Prostate gland (tissue), 2 donors: ENCODE measurements around the gene TNS1. TPM values are rescaled to one million over a fixed set of nuclear protein-coding genes. Genes with fewer than 3 reads are reported as not detected.

Experiments used
- DNase-seq: peaks from one replicate; pipeline ENCODE4 v3.0.0-alpha.2; 2019; ENCODE audit warnings: low spot score
- H3K27ac ChIP-seq, 2 donors: fragments of 200-600 bp; sonication (generic); 2 replicates each; pipeline ENCODE4 v1.5.1; 2017 to 2019
- H3K27me3 ChIP-seq: fragments of 200-600 bp; sonication (generic); replicated peaks from 2 replicates; pipeline ENCODE4 v1.5.1; 2019; ENCODE audit not compliant: insufficient read depth
- H3K36me3 ChIP-seq, 2 donors: fragments of 200-600 bp; sonication (generic); 1 replicate in 1 of 2; 2 replicates in 1 of 2; pipeline versions ENCODE4 v1.5.1 to v1.8.1; 2017 to 2019
- H3K4me1 ChIP-seq: fragments of 200-600 bp; sonication (generic); replicated peaks from 2 replicates; pipeline ENCODE4 v1.5.1; 2019
- H3K4me3 ChIP-seq, 2 donors: fragments of 200-600 bp; sonication (generic); 2 replicates each; pipeline ENCODE4 v1.5.1; 2017 to 2019
- H3K9me3 ChIP-seq: fragments of 200-600 bp; sonication (generic); 2 replicates; pipeline ENCODE4 v1.5.1; 2017
- POLR2A ChIP-seq: fragments of 450-650 bp; IDR thresholded peaks from one replicate; pipeline ENCODE4 v1.6.1; 2016; ENCODE audit warnings: antibody characterized with exemption, mild to moderate bottlenecking
- POLR2AphosphoS5 ChIP-seq: sonication (generic); formaldehyde crosslinking; IDR thresholded peaks from one replicate; pipeline ENCODE4 v1.6.1; 2017; ENCODE audit warnings: antibody characterized with exemption
- WGBS: methylation state at CpG from one replicate; pipeline ENCODE4 v1.1.5; 2018; 5-methylcytosine and 5-hydroxymethylcytosine counted together
- intact Hi-C: fragments of 100-400 bp; cut with DNase I; formaldehyde crosslinking; loops from one replicate; pipeline ENCODE4 v1.14.2; 2022
- total RNA-seq, 2 donors: library from RNA; depleted of rRNA; stranded (reverse); fragments of >200 nt; gene quantifications; one replicate each; pipeline ENCODE4 v1.1.0, GENCODE V29; 2016
- TF ChIP-seq, protein P1 (sequence below), 4 experiments: fragments of 200-600 bp in 2 of 4; fragments of 450-650 bp in 2 of 4; sonication (generic) in 2 of 4; IDR thresholded peaks; 1 replicate in 3 of 4; 2 replicates in 1 of 4; pipeline ENCODE4 v1.5.1; 2016 to 2019; ENCODE audit warnings: antibody characterized with exemption in 4 of 4, mild to moderate bottlenecking in 2 of 4, moderate library complexity in 2 of 4

TNS1 gene
- total RNA-seq, 2 donors from 2014 or later: 238 to 659 TPM

DNA sequence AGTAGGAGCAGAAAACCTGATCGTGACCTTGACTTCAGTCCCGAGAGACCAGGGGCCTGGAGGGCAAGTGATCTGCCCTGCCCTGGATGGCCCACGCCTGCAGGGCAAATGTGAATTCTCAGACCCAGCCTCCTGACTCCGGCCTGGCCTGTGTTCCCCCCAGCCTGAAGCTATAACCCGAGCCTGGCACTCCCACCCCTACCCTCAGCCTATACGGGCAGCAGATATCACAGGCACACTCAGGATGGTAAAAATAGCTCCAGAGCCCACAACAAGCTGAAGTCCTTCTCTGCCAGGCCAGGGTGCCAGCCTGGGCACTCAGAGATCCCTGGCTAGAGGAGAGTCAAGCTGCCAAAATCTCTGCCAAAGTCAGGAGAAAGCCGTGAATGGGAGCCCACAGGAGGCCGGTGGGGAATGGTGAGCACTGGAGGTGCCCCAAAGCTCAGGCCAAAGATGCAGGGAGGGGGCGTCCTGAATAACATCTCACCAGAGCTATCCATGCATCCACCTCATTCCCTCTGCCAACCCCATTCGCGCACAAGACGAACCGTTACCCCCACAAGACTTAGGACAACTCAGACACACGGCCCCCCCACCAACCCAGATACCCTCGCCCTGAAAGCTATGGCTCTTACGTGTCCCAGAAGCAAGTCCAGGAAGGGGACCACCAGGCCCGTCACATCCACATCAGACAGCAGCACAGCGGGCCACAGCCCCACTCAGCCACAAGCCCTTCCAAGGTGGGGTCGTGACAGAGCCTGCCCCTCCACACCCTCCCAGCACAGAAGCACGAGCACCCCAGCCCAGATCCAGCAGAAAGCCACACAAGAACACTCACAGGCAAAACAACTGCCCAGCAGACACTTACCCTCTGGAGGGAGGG lies 144.9 kb downstream of the TNS1 start:
- H3K4me1 ChIP-seq: no peaks in the 10 kb centered on the region
- DNase-seq: no peak
- no peaks in the 10 kb centered on the region for H3K27me3 ChIP-seq
- H3K9me3 ChIP-seq: no peaks in the 10 kb centered on the region
- intact Hi-C loops: no loop called here
- H3K4me3 ChIP-seq: no peak overlapping the region
- no peaks in the 10 kb centered on the region for H3K36me3 ChIP-seq
- 53% methylated on average over 20 of the region's 20 CpGs for WGBS
- peak overlapping the region in 1 of 2 donors; percentile 34 for H3K27ac ChIP-seq
- no peak for TF ChIP-seq POLR2AphosphoS5
- TF ChIP-seq, protein P1, sequence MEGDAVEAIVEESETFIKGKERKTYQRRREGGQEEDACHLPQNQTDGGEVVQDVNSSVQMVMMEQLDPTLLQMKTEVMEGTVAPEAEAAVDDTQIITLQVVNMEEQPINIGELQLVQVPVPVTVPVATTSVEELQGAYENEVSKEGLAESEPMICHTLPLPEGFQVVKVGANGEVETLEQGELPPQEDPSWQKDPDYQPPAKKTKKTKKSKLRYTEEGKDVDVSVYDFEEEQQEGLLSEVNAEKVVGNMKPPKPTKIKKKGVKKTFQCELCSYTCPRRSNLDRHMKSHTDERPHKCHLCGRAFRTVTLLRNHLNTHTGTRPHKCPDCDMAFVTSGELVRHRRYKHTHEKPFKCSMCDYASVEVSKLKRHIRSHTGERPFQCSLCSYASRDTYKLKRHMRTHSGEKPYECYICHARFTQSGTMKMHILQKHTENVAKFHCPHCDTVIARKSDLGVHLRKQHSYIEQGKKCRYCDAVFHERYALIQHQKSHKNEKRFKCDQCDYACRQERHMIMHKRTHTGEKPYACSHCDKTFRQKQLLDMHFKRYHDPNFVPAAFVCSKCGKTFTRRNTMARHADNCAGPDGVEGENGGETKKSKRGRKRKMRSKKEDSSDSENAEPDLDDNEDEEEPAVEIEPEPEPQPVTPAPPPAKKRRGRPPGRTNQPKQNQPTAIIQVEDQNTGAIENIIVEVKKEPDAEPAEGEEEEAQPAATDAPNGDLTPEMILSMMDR (IDR thresholded peaks at IDR 0.05): no peak
- TF ChIP-seq POLR2A: no peak

GRCh38 chr2:217856871-217857270 lies 145.9 kb downstream of the TNS1 start:
- intact Hi-C loops: no loop called here
- H3K36me3 ChIP-seq: no peaks in the 10 kb centered on the region
- H3K4me3 ChIP-seq: no peak overlapping the region

GRCh38 chr2:217856159-217856558 lies 146.6 kb downstream of the TNS1 start:
- Histone ChIP-seq H3K27ac (no peak overlapping the region), H3K9me3 (no peaks in the 10 kb centered on the region), H3K4me1 (no peaks in the 10 kb centered on the region), H3K4me3 (no peak overlapping the region), H3K27me3 (no peaks in the 10 kb centered on the region), H3K36me3 (no peaks in the 10 kb centered on the region)
- intact Hi-C loops: no loop called here
- TF ChIP-seq POLR2A (no peak), POLR2AphosphoS5 (no peak)
- TF ChIP-seq, protein P1 (IDR thresholded peaks at IDR 0.05): no peak
- WGBS: 69% methylated on average over 1 of the region's 6 CpGs
- no peak for DNase-seq

More at GRCh38 chr2:217856871-217857270, 145.9 kb downstream of the TNS1 start:
- no peaks in the 10 kb centered on the region for H3K4me1 ChIP-seq
- 46% methylated on average over 4 of the region's 4 CpGs for WGBS
- TF ChIP-seq POLR2A: no peak
- TF ChIP-seq POLR2AphosphoS5: no peak
- H3K27ac ChIP-seq: no peak overlapping the region
- no peak for DNase-seq
- no peaks in the 10 kb centered on the region for H3K9me3 ChIP-seq
- no peaks in the 10 kb centered on the region for H3K27me3 ChIP-seq

DNA sequence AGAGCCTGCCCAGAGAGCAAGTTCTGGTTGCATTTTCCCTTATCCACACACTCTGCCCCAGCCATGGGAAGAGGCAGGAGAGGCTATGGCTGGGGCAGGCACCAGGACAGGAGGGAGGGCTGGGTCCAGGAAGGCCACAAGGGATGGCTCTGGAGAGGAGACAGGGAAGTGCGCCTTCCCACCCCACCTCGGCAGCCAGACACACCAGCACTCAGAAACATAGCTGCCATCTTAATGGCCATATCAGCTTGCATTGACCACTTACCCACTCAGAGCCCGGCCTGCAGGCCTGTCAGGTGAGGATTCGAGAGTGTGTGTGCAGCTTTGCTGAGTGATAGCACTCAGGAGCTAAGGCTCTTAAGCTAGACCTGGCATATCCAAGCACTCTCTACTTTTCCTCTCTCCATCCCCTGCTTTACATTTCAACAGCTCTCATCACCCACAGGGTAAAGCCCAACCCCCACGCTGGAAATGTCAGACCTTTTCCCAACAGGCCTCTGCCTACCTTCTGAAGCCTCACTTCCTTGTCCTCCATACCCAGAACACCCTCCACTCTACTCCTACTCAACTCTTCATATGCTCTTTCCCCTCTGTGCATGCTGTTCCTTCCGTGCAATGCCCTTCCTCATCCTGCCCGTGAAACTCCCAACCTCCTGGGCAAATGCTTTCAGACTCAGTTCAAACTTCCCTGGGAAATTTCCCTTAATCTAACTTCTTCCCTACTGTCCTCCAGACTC lies 147.9 kb downstream of the TNS1 start:
- intact Hi-C loops: no loop called here
- no peak for DNase-seq
- Histone ChIP-seq H3K4me3 (no peak overlapping the region), H3K9me3 (no peaks in the 10 kb centered on the region), H3K4me1 (peaks cover under 1% of the 10 kb centered on the region), H3K27me3 (no peaks in the 10 kb centered on the region), H3K36me3 (no peaks in the 10 kb centered on the region), H3K27ac (no peak overlapping the region)
- TF ChIP-seq, protein P1 (IDR thresholded peaks at IDR 0.05): no peak
- WGBS: 61% methylated on average over 7 of the region's 7 CpGs

DNA sequence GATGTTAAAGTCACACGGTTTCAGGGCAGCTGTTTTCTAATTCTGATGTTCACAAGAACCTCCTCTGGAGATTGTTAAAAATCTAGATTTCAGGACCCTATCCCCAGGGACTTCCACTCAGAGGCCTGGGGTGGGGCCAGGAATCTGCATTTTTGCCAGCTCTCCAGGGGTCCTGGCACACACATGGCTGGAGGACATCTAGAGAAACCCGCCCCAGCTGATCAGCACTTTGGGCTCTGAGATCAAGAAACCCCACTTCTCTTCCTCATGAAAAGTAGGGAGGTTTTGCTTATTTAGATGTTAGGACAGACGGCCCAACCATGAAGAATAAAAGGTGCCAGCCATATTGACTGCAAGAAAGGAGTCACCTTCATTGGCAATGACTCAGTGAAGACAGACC lies 148.8 kb downstream of the TNS1 start:
- no peak overlapping the region for H3K4me3 ChIP-seq
- DNase-seq: no peak
- no peak overlapping the region for H3K27ac ChIP-seq
- H3K36me3 ChIP-seq: no peaks in the 10 kb centered on the region
- H3K9me3 ChIP-seq: no peaks in the 10 kb centered on the region
- H3K4me1 ChIP-seq: peaks cover 5% of the 10 kb centered on the region
- TF ChIP-seq POLR2A: no peak
- TF ChIP-seq, protein P1 (IDR thresholded peaks at IDR 0.05): no peak
- TF ChIP-seq POLR2AphosphoS5: no peak
- intact Hi-C loops: no loop called here
- no peaks in the 10 kb centered on the region for H3K27me3 ChIP-seq
- WGBS: 65% methylated on average over 3 of the region's 3 CpGs
